Panc1 (cell line): ENCODE data around the gene TRA2A.

Source experiments
- CTCF ChIP-seq: fragments of 450-650 bp; IDR thresholded peaks from 2 replicates; pipeline ENCODE4 v1.5.1; 2017; ENCODE audit warnings: mild to moderate bottlenecking
- POLR2AphosphoS5 ChIP-seq: IDR thresholded peaks from 2 replicates; pipeline ENCODE4 v1.6.1; 2012; ENCODE audit warnings: mild to moderate bottlenecking, low read depth, low read length, moderate library complexity
- REST ChIP-seq, 2 experiments: IDR thresholded peaks; 2 replicates each; pipeline ENCODE4 v1.6.1; 2011 to 2012; ENCODE audit warnings: low read depth in 2 of 2, control low read depth in 1 of 2, low read length in 1 of 2, mild to moderate bottlenecking in 1 of 2, moderate library complexity in 1 of 2; ENCODE audit not compliant: insufficient read depth in 1 of 2

- TF ChIP-seq CTCF (no peak), POLR2AphosphoS5 (no peak), REST (IDR thresholded peaks at IDR 0.05; ENCODE audit: insufficient read depth in 1 of 2, low read depth in 2 of 2, low read length in 1 of 2) (no peak)
These were observed 2.4 kb downstream of the TRA2A start for GRCh38 chr7:23529262-23529859.
